ES-I3 (cell line): ENCODE data around the gene GKN2.

Source experiments
- H3K36me3 ChIP-seq: 2 replicates; pipeline ENCODE4 v1.6.1; 2013; ENCODE audit warnings: mild to moderate bottlenecking, low read length, control low read depth, moderate library complexity; ENCODE audit not compliant: insufficient read depth
- H3K4me1 ChIP-seq: 2 replicates; pipeline ENCODE4 v1.6.1; 2013; ENCODE audit warnings: mild to moderate bottlenecking, control low read depth, low read length; ENCODE audit not compliant: insufficient read depth
- H3K9ac ChIP-seq: 2 replicates; pipeline ENCODE4 v1.6.1; 2013; ENCODE audit warnings: low read depth, mild to moderate bottlenecking, low read length, moderate library complexity
- H3K9me3 ChIP-seq: 2 replicates; pipeline ENCODE4 v1.6.1; 2013; ENCODE audit warnings: mild to moderate bottlenecking, low read length, moderate library complexity; ENCODE audit not compliant: control insufficient read depth, insufficient read depth

The GKN2 gene

GRCh38 chr2:68952887-68953521 is at the start of gene GKN2:
Gene GKN2 (minus strand): TSS chr2:68952893. CDS start chr2:68952861, 32 bp downstream.
- H3K9me3 ChIP-seq, result no peaks in the 10 kb centered on the region
- no peaks in the 10 kb centered on the region for H3K4me1 ChIP-seq
- H3K36me3 ChIP-seq, result no peaks in the 10 kb centered on the region
- H3K9ac ChIP-seq, result no peak within 1 kb of the TSS

- H3K9me3 ChIP-seq, result no peaks in the 10 kb centered on the region
- H3K4me1 ChIP-seq, result no peaks in the 10 kb centered on the region
- H3K36me3 ChIP-seq, result no peaks in the 10 kb centered on the region
- H3K9ac ChIP-seq, result no peak overlapping the region
These were observed 49.2 kb upstream of the GKN2 start for GRCh38 chr2:69001879-69002278.

GRCh38 chr2:68997401-68997800 is 44.7 kb upstream of the GKN2 start:
- Histone ChIP-seq H3K9me3 (no peaks in the 10 kb centered on the region), H3K9ac (no peak overlapping the region), H3K4me1 (no peaks in the 10 kb centered on the region)

GRCh38 chr2:68995916-68996315 is 43.2 kb upstream of the GKN2 start:
- no peak overlapping the region for H3K9ac ChIP-seq
- H3K9me3 ChIP-seq, result no peaks in the 10 kb centered on the region
- H3K4me1 ChIP-seq, result no peaks in the 10 kb centered on the region
- H3K36me3 ChIP-seq, result no peaks in the 10 kb centered on the region

More at GRCh38 chr2:68997401-68997800, 44.7 kb upstream of the GKN2 start:
- no peaks in the 10 kb centered on the region for H3K36me3 ChIP-seq

- H3K9me3 ChIP-seq, result no peaks in the 10 kb centered on the region
- H3K4me1 ChIP-seq, result no peaks in the 10 kb centered on the region
- H3K36me3 ChIP-seq, result no peaks in the 10 kb centered on the region
- no peak overlapping the region for H3K9ac ChIP-seq
These were observed 42.2 kb upstream of the GKN2 start for GRCh38 chr2:68994864-68995263.

- Histone ChIP-seq H3K9ac (no peak overlapping the region), H3K9me3 (no peaks in the 10 kb centered on the region), H3K36me3 (no peaks in the 10 kb centered on the region), H3K4me1 (no peaks in the 10 kb centered on the region)
These were observed 41.0 kb upstream of the GKN2 start for GRCh38 chr2:68993660-68994059.

- H3K9ac ChIP-seq, result no peak overlapping the region
- no peaks in the 10 kb centered on the region for H3K36me3 ChIP-seq
- no peaks in the 10 kb centered on the region for H3K9me3 ChIP-seq
- H3K4me1 ChIP-seq, result no peaks in the 10 kb centered on the region
These were observed 40.2 kb upstream of the GKN2 start for GRCh38 chr2:68992933-68993332.

- Histone ChIP-seq H3K36me3 (no peaks in the 10 kb centered on the region), H3K9me3 (no peaks in the 10 kb centered on the region), H3K4me1 (no peaks in the 10 kb centered on the region), H3K9ac (no peak overlapping the region)
These were observed 39.6 kb upstream of the GKN2 start for GRCh38 chr2:68992341-68992740.

- no peaks in the 10 kb centered on the region for H3K9me3 ChIP-seq
- H3K9ac ChIP-seq, result no peak overlapping the region
- H3K36me3 ChIP-seq, result no peaks in the 10 kb centered on the region
- H3K4me1 ChIP-seq, result no peaks in the 10 kb centered on the region
These were observed 36.3 kb upstream of the GKN2 start for GRCh38 chr2:68989035-68989434.

- H3K9ac ChIP-seq, result no peak overlapping the region
- H3K9me3 ChIP-seq, result no peaks in the 10 kb centered on the region
- H3K36me3 ChIP-seq, result no peaks in the 10 kb centered on the region
- no peaks in the 10 kb centered on the region for H3K4me1 ChIP-seq
These were observed 34.4 kb upstream of the GKN2 start for GRCh38 chr2:68987021-68987503.

- no peak overlapping the region for H3K9ac ChIP-seq
- H3K9me3 ChIP-seq, result no peaks in the 10 kb centered on the region
- H3K4me1 ChIP-seq, result no peaks in the 10 kb centered on the region
- no peaks in the 10 kb centered on the region for H3K36me3 ChIP-seq
These were observed 28.3 kb upstream of the GKN2 start for GRCh38 chr2:68980956-68981355.

- H3K9me3 ChIP-seq, result no peaks in the 10 kb centered on the region
- H3K36me3 ChIP-seq, result no peaks in the 10 kb centered on the region
- H3K4me1 ChIP-seq, result no peaks in the 10 kb centered on the region
- no peak overlapping the region for H3K9ac ChIP-seq
These were observed 25.4 kb upstream of the GKN2 start for GRCh38 chr2:68978098-68978497.

GRCh38 chr2:68977453-68977852 is 24.8 kb upstream of the GKN2 start:
- H3K9me3 ChIP-seq, result no peaks in the 10 kb centered on the region
- no peaks in the 10 kb centered on the region for H3K36me3 ChIP-seq
- no peaks in the 10 kb centered on the region for H3K4me1 ChIP-seq
- H3K9ac ChIP-seq, result no peak overlapping the region

GRCh38 chr2:68975844-68976243 is 23.2 kb upstream of the GKN2 start:
- Histone ChIP-seq H3K4me1 (no peaks in the 10 kb centered on the region), H3K36me3 (no peaks in the 10 kb centered on the region), H3K9ac (no peak overlapping the region), H3K9me3 (no peaks in the 10 kb centered on the region)

GRCh38 chr2:68974946-68975665 is 22.4 kb upstream of the GKN2 start:
- Histone ChIP-seq H3K36me3 (no peaks in the 10 kb centered on the region), H3K9ac (no peak overlapping the region), H3K4me1 (no peaks in the 10 kb centered on the region), H3K9me3 (no peaks in the 10 kb centered on the region)
